Measurements from ENCODE around the gene OR5B21.

The OR5B21 gene

GRCh38 chr11:58493676-58494075 is 14.2 kb downstream of the OR5B21 start:
- no peak for DNase-seq (ENCODE audit: low spot score)

GRCh38 chr11:58490827-58491226 is 17.1 kb downstream of the OR5B21 start:
- DNase-seq (ENCODE audit: low spot score): no peak

- DNase-seq (ENCODE audit: low spot score): no peak
Measured at GRCh38 chr11:58487170-58487569, 20.7 kb downstream of the OR5B21 start.

GRCh38 chr11:58485961-58486360 is 21.9 kb downstream of the OR5B21 start:
- no peak for DNase-seq (ENCODE audit: low spot score)

GRCh38 chr11:58471892-58472291 is 36.0 kb downstream of the OR5B21 start:
- DNase-seq (ENCODE audit: low spot score): no peak

- no peak for DNase-seq (ENCODE audit: low spot score)
Measured at GRCh38 chr11:58466293-58466692, 41.6 kb downstream of the OR5B21 start.

GRCh38 chr11:58465690-58466089 is 42.2 kb downstream of the OR5B21 start:
- no peak for DNase-seq (ENCODE audit: low spot score)
